Activated CD4-positive, alpha-beta T cell treated with anti-CD3 and anti-CD28 coated beads for 36 hours (primary cell): Measurements from ENCODE around the gene MYEOV. TPM values are rescaled to one million over a fixed set of nuclear protein-coding genes. Genes with fewer than 3 reads are reported as not detected.
A peak's percentile ranks its signal among the peaks of the same experiment; 100 is the strongest.

Experiments used
- ATAC-seq: fragments of 200-7000 bp; cut with Tn5 transposase; one replicate; pipeline ENCODE4 v1.10.0; 2021; ENCODE audit warnings: mild to moderate bottlenecking, moderate library complexity
- CTCF ChIA-PET: fragments of 350-600 bp; sonication (Branson Sonifier 250); formaldehyde crosslinking; loops from one replicate; lab custom pipeline; 2021; ENCODE audit warnings: antibody characterized with exemption; lab: Charles Lee
- POLR2A ChIA-PET: fragments of 350-600 bp; sonication (Branson Sonifier 250); formaldehyde crosslinking; loops from one replicate; lab custom pipeline; 2021; ENCODE audit warnings: antibody characterized with exemption, inconsistent platforms; lab: Charles Lee
- DNase-seq: peaks from one replicate; pipeline ENCODE4 v3.0.0-alpha.2; 2020
- H3K27ac Mint-ChIP-seq: one replicate; pipeline ENCODE4 v1.8.0; 2021; ENCODE audit warnings: mixed read lengths
- H3K27me3 Mint-ChIP-seq: one replicate; pipeline ENCODE4 v1.8.0; 2021; ENCODE audit warnings: mixed read lengths
- H3K36me3 Mint-ChIP-seq: one replicate; pipeline ENCODE4 v1.8.0; 2021; ENCODE audit warnings: low read depth, mixed read lengths
- H3K4me1 Mint-ChIP-seq: one replicate; pipeline ENCODE4 v1.8.0; 2021; ENCODE audit warnings: mixed read lengths
- H3K4me3 Mint-ChIP-seq: one replicate; pipeline ENCODE4 v1.8.0; 2021; ENCODE audit warnings: mild to moderate bottlenecking, moderate library complexity, mixed read lengths
- H3K9me3 Mint-ChIP-seq: one replicate; pipeline ENCODE4 v1.8.0; 2021; ENCODE audit warnings: low read depth, mixed read lengths
- intact Hi-C, 2 experiments: fragments of 100-400 bp; cut with DNase I in 1 of 2; cut with micrococcal nuclease in 1 of 2; formaldehyde crosslinking; loops; one replicate each; pipeline versions ENCODE4 v1.14.2 to v1.15.1; 2022 to 2024; cut with DNase I, micrococcal nuclease
- total RNA-seq, 2 experiments: library from RNA; stranded (reverse); gene quantifications; one replicate each; pipeline ENCODE4 v1.2.3, GENCODE V29; 2021

Gene MYEOV
- total RNA-seq, 2 experiments from 2014 or later, result not detected

- ChIA-PET CTCF (interaction anchor here (0.6 to 1.4 kb wide), 4 partner anchors 18 to 334 kb away, joined by 3 to 7 read pairs (median 4); no protein-coding TSS in a partner anchor), POLR2A (no interaction called here)
- peak; percentile 62 for DNase-seq
- Mint-ChIP-seq H3K4me1 (peaks cover 22% of the 10 kb centered on the region), H3K9me3 (no peaks in the 10 kb centered on the region), H3K36me3 (no peaks in the 10 kb centered on the region), H3K27me3 (no peaks in the 10 kb centered on the region), H3K4me3 (no peak overlapping the region), H3K27ac (no peak overlapping the region)
- intact Hi-C loops, result no loop called here
- peak; percentile 80 for ATAC-seq
Measured at GRCh38 chr11:69310934-69311766, 17.2 kb downstream of the MYEOV start.

DNA sequence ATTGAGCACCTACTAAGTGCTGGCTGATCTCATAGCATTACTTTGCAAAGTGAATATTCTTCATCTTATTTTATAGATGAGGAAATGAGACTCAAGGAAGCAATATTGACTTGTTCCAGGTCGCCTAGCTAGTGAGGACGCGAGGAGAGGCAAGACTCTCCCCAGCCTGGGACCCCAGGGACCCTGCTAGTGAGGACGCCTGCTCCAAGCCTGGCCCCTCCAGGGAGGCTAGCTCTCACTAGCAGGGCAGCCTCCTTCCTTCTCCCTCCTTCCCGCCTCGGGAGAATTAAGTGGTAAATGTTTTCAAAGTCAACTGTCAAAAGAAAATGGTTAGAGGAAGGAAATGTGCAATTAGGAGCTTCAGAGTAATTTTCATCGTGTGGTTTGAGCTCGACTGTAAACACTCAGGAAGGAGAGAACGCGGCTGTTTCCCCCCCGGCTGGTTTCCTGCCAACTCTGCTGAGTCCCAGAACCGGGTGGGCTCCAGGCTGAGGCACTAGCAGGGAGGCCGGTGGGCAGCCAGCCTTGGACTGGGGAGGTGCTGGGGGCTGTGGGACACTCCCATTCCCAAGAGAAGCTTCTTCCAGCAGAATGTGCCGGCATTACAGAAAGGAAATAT, 17.9 kb downstream of the MYEOV start:
- peak overlapping the region; percentile 7 for H3K27ac Mint-ChIP-seq
- DNase-seq (peak; percentile 3), ATAC-seq (no peak)
- intact Hi-C loops, result no loop called here
- peaks cover 22% of the 10 kb centered on the region for H3K4me1 Mint-ChIP-seq
- ChIA-PET CTCF (interaction anchor here (0.6 to 1.4 kb wide), 5 partner anchors 19 to 489 kb away, joined by 3 to 7 read pairs (median 3); no protein-coding TSS in a partner anchor), POLR2A (no interaction called here)
- no peaks in the 10 kb centered on the region for H3K36me3 Mint-ChIP-seq
- H3K9me3 Mint-ChIP-seq, result no peaks in the 10 kb centered on the region
- no peaks in the 10 kb centered on the region for H3K27me3 Mint-ChIP-seq
- H3K4me3 Mint-ChIP-seq, result no peak overlapping the region

- Mint-ChIP-seq H3K27ac (no peak overlapping the region), H3K4me1 (peaks cover 30% of the 10 kb centered on the region), H3K9me3 (no peaks in the 10 kb centered on the region), H3K36me3 (no peaks in the 10 kb centered on the region), H3K27me3 (no peaks in the 10 kb centered on the region), H3K4me3 (no peak overlapping the region)
- ATAC-seq (no peak), DNase-seq (no peak)
- POLR2A ChIA-PET, result no interaction called here
- intact Hi-C loops, result no loop called here
- CTCF ChIA-PET, result interaction anchor here (0.7 to 1.4 kb wide), 3 partner anchors 20 to 488 kb away, joined by 3 to 7 read pairs (median 3); no protein-coding TSS in a partner anchor
Measured at GRCh38 chr11:69312453-69313404, 18.8 kb downstream of the MYEOV start.

GRCh38 chr11:69313992-69314391, 20.0 kb downstream of the MYEOV start:
- Mint-ChIP-seq H3K4me3 (no peak overlapping the region), H3K9me3 (no peaks in the 10 kb centered on the region), H3K36me3 (no peaks in the 10 kb centered on the region), H3K27me3 (no peaks in the 10 kb centered on the region), H3K27ac (no peak overlapping the region), H3K4me1 (peaks cover 33% of the 10 kb centered on the region)
- intact Hi-C loops, result no loop called here
- DNase-seq (no peak), ATAC-seq (no peak)
- POLR2A ChIA-PET, result no interaction called here
- CTCF ChIA-PET, result no interaction called here

DNA sequence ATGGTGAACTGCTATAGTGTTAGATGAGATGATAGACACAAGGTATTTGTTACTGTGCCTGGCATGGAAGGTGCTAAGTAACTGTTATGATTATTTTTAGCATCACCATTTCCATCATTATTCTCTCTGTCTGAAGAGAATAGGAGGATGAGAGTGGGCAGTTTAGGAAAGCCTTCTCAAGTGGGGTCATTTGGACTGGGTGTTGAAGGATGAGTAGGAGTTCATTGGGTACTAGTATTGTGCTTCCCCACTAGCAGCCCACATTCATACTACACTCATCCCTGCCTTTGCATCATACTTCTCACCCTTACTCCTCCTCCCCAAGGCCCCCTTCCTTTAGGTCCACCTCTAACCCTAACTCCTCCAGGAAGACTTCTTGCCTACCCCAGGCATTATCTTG, 20.6 kb downstream of the MYEOV start:
- no peaks in the 10 kb centered on the region for H3K9me3 Mint-ChIP-seq

DNA sequence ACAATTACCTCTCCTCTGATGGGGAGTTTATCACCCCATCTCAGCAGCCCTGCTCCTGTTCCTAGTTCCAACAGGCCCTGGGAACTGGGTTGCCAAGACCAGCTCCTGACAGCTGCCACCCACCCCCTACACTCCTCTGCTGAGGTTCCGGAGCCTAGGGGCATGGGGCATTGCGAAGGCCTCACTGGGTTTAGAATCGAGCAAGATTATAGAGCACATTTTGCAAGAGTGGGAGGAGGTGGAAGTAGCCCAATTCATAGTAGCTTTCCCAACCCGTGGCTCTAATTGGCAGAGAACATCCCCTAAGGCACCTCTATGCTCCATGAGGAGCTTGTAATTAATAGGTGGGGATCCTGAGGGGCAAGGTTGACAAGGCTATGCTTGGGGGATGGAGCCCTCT, 23.0 kb downstream of the MYEOV start:
- H3K4me1 Mint-ChIP-seq, result peaks cover 13% of the 10 kb centered on the region
- intact Hi-C loops, result no loop called here
- H3K4me3 Mint-ChIP-seq, result no peak overlapping the region
- no peaks in the 10 kb centered on the region for H3K36me3 Mint-ChIP-seq
- POLR2A ChIA-PET, result no interaction called here
- no peak for ATAC-seq
- no peak for DNase-seq
- CTCF ChIA-PET, result interaction anchor here (0.6 kb wide), 1 partner anchor 182 kb away, joined by 3 read pairs; no protein-coding TSS in a partner anchor
- no peaks in the 10 kb centered on the region for H3K9me3 Mint-ChIP-seq
- H3K27me3 Mint-ChIP-seq, result no peaks in the 10 kb centered on the region
- no peak overlapping the region for H3K27ac Mint-ChIP-seq

More for the DNA sequence above, 20.6 kb downstream of the MYEOV start:
- CTCF ChIA-PET, result no interaction called here
- ATAC-seq (no peak), DNase-seq (no peak)
- no peak overlapping the region for H3K27ac Mint-ChIP-seq
- H3K36me3 Mint-ChIP-seq, result no peaks in the 10 kb centered on the region
- intact Hi-C loops, result no loop called here
- H3K4me3 Mint-ChIP-seq, result no peak overlapping the region
- H3K27me3 Mint-ChIP-seq, result no peaks in the 10 kb centered on the region
- POLR2A ChIA-PET, result no interaction called here
- peaks cover 33% of the 10 kb centered on the region for H3K4me1 Mint-ChIP-seq

DNA sequence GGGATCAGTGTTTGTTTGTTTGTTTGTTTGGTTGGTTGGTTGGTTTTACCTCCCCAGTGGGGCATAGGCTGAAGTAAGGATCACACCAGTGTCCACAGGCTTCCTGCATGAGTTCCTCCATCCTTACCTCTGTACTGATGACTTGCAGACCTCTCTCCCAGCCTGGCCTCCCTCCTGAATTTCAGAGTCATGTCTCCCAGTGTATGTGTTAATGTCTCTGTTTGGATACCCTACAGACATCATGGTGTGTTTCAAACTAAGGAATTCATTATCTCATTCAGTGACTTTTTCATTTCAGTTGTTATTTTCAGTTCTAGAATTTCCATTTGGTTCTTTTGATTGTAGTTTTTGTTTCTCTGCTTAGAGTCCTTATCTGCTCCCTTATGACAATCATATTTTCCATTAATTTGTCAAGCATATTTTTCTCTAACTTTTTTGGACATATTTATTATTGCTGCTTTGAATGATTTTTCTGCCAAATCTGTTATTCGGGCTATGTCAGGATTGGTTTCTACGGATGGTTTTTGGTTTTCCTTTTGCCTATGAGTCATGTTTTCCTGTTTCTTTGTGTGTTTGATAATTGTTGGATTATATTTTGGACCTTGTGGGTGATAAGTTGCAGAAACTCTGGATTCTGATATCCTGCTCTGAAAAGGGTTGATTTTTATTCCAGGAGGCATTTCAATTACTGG, 23.6 kb downstream of the MYEOV start:
- CTCF ChIA-PET, result interaction anchor here (0.6 kb wide), 1 partner anchor 182 kb away, joined by 3 read pairs; no protein-coding TSS in a partner anchor
- ATAC-seq, result peak; percentile 26
- peaks cover 11% of the 10 kb centered on the region for H3K4me1 Mint-ChIP-seq
- H3K4me3 Mint-ChIP-seq, result no peak overlapping the region
- no peaks in the 10 kb centered on the region for H3K9me3 Mint-ChIP-seq
- no peaks in the 10 kb centered on the region for H3K27me3 Mint-ChIP-seq
- H3K27ac Mint-ChIP-seq, result no peak overlapping the region
- no peaks in the 10 kb centered on the region for H3K36me3 Mint-ChIP-seq
- POLR2A ChIA-PET, result no interaction called here
- DNase-seq, result no peak
- intact Hi-C loops, result no loop called here

DNA sequence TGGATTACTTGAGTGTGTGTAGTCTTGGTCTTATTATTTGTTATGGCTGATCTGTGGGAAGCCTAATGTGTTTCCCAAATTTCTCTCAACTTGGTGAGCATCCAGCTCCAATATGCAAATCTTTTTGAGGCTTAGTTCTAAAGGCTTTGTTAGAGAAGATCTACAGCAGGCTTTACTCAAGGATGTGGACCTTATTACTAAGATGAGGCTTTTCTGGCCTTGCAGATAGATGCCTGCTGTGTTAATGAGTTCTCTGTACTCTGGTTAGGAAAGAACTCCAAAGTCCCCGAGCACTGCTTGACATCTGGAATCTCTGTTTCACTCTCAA, 24.1 kb downstream of the MYEOV start:
- H3K4me1 Mint-ChIP-seq, result peaks cover 11% of the 10 kb centered on the region
- H3K27ac Mint-ChIP-seq, result no peak overlapping the region
- H3K4me3 Mint-ChIP-seq, result no peak overlapping the region
- DNase-seq, result no peak
- no peaks in the 10 kb centered on the region for H3K9me3 Mint-ChIP-seq
- no peak for ATAC-seq
- H3K36me3 Mint-ChIP-seq, result no peaks in the 10 kb centered on the region
- POLR2A ChIA-PET, result no interaction called here
- intact Hi-C loops, result no loop called here
- H3K27me3 Mint-ChIP-seq, result no peaks in the 10 kb centered on the region
- CTCF ChIA-PET, result no interaction called here

- DNase-seq (no peak), ATAC-seq (no peak)
- no peaks in the 10 kb centered on the region for H3K27me3 Mint-ChIP-seq
- no peaks in the 10 kb centered on the region for H3K36me3 Mint-ChIP-seq
- ChIA-PET POLR2A (no interaction called here), CTCF (no interaction called here)
- H3K4me1 Mint-ChIP-seq, result peaks cover 11% of the 10 kb centered on the region
- no peaks in the 10 kb centered on the region for H3K9me3 Mint-ChIP-seq
- H3K4me3 Mint-ChIP-seq, result no peak overlapping the region
- H3K27ac Mint-ChIP-seq, result no peak overlapping the region
- intact Hi-C loops, result no loop called here
Measured at GRCh38 chr11:69319255-69320106, 25.5 kb downstream of the MYEOV start.

DNA sequence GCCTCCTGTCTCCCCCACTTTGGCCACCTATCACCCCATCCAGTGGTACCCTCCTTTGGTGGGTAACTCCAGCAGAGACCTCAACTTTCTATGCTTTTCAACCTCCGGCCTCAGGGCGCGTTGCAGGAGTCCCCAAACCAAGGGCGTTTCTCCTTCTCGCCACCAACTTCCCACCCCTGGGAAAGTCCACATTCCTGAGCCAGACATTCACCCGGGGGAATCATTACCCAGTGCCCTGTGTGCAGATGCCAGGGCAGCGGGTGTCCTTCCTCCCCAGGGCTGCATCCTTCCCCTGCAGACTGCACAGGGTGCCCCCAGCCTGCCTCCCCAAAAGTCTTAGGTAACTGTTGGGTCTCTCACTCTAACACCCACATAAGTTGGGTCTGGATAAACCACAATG, 26.4 kb downstream of the MYEOV start:
- ChIA-PET CTCF (no interaction called here), POLR2A (no interaction called here)
- Mint-ChIP-seq H3K9me3 (no peaks in the 10 kb centered on the region), H3K4me3 (no peak overlapping the region), H3K27ac (no peak overlapping the region), H3K36me3 (no peaks in the 10 kb centered on the region), H3K4me1 (peaks cover 11% of the 10 kb centered on the region), H3K27me3 (no peaks in the 10 kb centered on the region)
- intact Hi-C loops, result no loop called here
- ATAC-seq (no peak), DNase-seq (no peak)
